Ovary (tissue), 3 donors: Measurements from ENCODE around the gene PANK3.

Experiments used
- EP300 ChIP-seq: sonication (generic); formaldehyde crosslinking; IDR thresholded peaks from one replicate; pipeline ENCODE4 v1.6.1; 2017; ENCODE audit warnings: antibody characterized with exemption
- POLR2A ChIP-seq: fragments of 450-650 bp; IDR thresholded peaks from one replicate; pipeline ENCODE4 v1.6.1; 2017; ENCODE audit warnings: antibody characterized with exemption, mild to moderate bottlenecking, moderate library complexity
- TF ChIP-seq, protein P1 (sequence below), 3 donors: fragments of 450-650 bp in 2 of 3; fragments of 200-600 bp in 1 of 3; IDR thresholded peaks; one replicate each; pipeline versions ENCODE4 v1.5.1 to v1.8.0; 2016 to 2022; ENCODE audit warnings: antibody characterized with exemption in 3 of 3, mild to moderate bottlenecking in 1 of 3
- donor health status: DM: no; HTN: no; CAD: no.

DNA sequence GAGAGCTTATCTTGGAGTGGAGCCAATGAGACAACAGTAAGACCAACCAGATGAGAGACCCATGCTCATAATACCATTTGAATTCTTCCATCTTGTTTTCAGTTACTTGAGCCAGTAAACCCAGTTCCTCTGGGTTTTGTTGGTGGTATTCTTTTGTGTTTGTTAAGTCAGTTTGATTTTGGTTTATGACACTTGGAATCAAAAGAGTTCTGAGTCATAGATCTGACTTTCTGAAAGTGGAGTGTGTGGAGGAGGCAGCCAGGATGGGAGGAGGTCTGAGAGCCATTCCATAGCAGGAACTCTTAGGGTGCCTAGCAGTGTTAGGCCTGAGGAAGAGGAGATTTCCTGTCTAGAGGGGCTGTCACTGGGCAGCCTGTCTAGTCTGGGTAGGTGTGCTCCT is 24.6 kb upstream of the PANK3 start:
- TF ChIP-seq, protein P1, sequence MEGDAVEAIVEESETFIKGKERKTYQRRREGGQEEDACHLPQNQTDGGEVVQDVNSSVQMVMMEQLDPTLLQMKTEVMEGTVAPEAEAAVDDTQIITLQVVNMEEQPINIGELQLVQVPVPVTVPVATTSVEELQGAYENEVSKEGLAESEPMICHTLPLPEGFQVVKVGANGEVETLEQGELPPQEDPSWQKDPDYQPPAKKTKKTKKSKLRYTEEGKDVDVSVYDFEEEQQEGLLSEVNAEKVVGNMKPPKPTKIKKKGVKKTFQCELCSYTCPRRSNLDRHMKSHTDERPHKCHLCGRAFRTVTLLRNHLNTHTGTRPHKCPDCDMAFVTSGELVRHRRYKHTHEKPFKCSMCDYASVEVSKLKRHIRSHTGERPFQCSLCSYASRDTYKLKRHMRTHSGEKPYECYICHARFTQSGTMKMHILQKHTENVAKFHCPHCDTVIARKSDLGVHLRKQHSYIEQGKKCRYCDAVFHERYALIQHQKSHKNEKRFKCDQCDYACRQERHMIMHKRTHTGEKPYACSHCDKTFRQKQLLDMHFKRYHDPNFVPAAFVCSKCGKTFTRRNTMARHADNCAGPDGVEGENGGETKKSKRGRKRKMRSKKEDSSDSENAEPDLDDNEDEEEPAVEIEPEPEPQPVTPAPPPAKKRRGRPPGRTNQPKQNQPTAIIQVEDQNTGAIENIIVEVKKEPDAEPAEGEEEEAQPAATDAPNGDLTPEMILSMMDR (IDR thresholded peaks at IDR 0.05), result no peak
- TF ChIP-seq POLR2A (no peak), EP300 (no peak)
